ENCODE measurements around the gene RAB11FIP4. TPM values are rescaled to one million over a fixed set of nuclear protein-coding genes. Genes with fewer than 3 reads are reported as not detected.
A peak's percentile ranks its signal among the peaks of the same experiment; 100 is the strongest.

The RAB11FIP4 gene
- total and polyA plus RNA-seq, 9 donors: 1.8 to 16.5 (median 6.4) TPM

- intact Hi-C loops (cut with DNase I): no loop called here
Measured at GRCh38 chr17:31388770-31389656, 2.5 kb upstream of the RAB11FIP4 start.

GRCh38 chr17:31389657-31390381 is 1.7 kb upstream of the RAB11FIP4 start:
- peak in 1 of 5 donors; percentile 10 for DNase-seq
- Histone ChIP-seq H3K27ac (no peak overlapping the region), H3K4me1 (ENCODE audit: insufficient read depth) (no peaks in the 10 kb centered on the region), H3K27me3 (no peaks in the 10 kb centered on the region), H3K4me3 (no peak overlapping the region), H3K9me3 (no peaks in the 10 kb centered on the region), H3K36me3 (no peaks in the 10 kb centered on the region)
- WGBS, 3 donors: 50 to 61% (median 58%) methylated on average over 22 of the region's 22 CpGs
- intact Hi-C loops (cut with DNase I): no loop called here
- TF ChIP-seq POLR2A (IDR thresholded peaks at IDR 0.05) (no peak), EP300 (IDR thresholded peaks at IDR 0.05) (no peak), CTCF (IDR thresholded peaks at IDR 0.05) (no peak)

More at GRCh38 chr17:31388770-31389656, 2.5 kb upstream of the RAB11FIP4 start:
- no peaks in the 10 kb centered on the region for H3K4me1 ChIP-seq (ENCODE audit: insufficient read depth)
- 49 to 60% (median 53%) methylated on average over 16 to 18 of the region's 18 CpGs for WGBS, 3 donors
- H3K27me3 ChIP-seq: no peaks in the 10 kb centered on the region
- no peaks in the 10 kb centered on the region for H3K9me3 ChIP-seq
- H3K27ac ChIP-seq: no peak overlapping the region
- DNase-seq: no peak
- TF ChIP-seq CTCF (IDR thresholded peaks at IDR 0.05): no peak
- no peak for TF ChIP-seq EP300 (IDR thresholded peaks at IDR 0.05)
- no peak for TF ChIP-seq POLR2A (IDR thresholded peaks at IDR 0.05)
- H3K4me3 ChIP-seq: no peak overlapping the region
- no peaks in the 10 kb centered on the region for H3K36me3 ChIP-seq

- intact Hi-C loops (cut with DNase I): no loop called here
- Histone ChIP-seq H3K4me3 (no peak overlapping the region), H3K27ac (no peak overlapping the region), H3K9me3 (no peaks in the 10 kb centered on the region), H3K4me1 (ENCODE audit: insufficient read depth) (no peaks in the 10 kb centered on the region), H3K36me3 (no peaks in the 10 kb centered on the region), H3K27me3 (no peaks in the 10 kb centered on the region)
- 60 to 80% (median 78%) methylated on average over 8 of the region's 8 CpGs for WGBS, 3 donors
- no peak for TF ChIP-seq CTCF (IDR thresholded peaks at IDR 0.05)
- TF ChIP-seq EP300 (IDR thresholded peaks at IDR 0.05): no peak
- TF ChIP-seq POLR2A (IDR thresholded peaks at IDR 0.05): no peak
- peak in 1 of 5 donors; percentile 8 for DNase-seq
Measured at GRCh38 chr17:31390426-31390747, 1.1 kb upstream of the RAB11FIP4 start.

GRCh38 chr17:31390748-31391495 is 553 bp upstream of the RAB11FIP4 start:
- Histone ChIP-seq H3K4me1 (ENCODE audit: insufficient read depth) (no peaks in the 10 kb centered on the region), H3K36me3 (no peaks in the 10 kb centered on the region), H3K27me3 (no peaks in the 10 kb centered on the region), H3K9me3 (no peaks in the 10 kb centered on the region), H3K27ac (no peak overlapping the region), H3K4me3 (peak overlapping the region; percentile 23)
- peak in 1 of 5 donors; percentile 23 for DNase-seq
- TF ChIP-seq EP300 (IDR thresholded peaks at IDR 0.05): no peak
- TF ChIP-seq POLR2A (IDR thresholded peaks at IDR 0.05): no peak
- intact Hi-C loops (cut with DNase I): no loop called here
- 7 to 13% (median 9%) methylated on average over 43 to 56 of the region's 56 CpGs for WGBS, 3 donors
